Measurements from ENCODE around the gene AP1S1. TPM values are rescaled to one million over a fixed set of nuclear protein-coding genes. Genes with fewer than 3 reads are reported as not detected.

AP1S1 gene
- total and polyA plus RNA-seq, 2 of the 13 experiments (the other 11 are each of a cell fraction or from before 2014, with no cell fraction given), result 57.5 to 68.1 TPM

GRCh38 chr7:101165075-101165957 is 11.0 kb downstream of the AP1S1 start, which contains the start of gene VGF (continued):
- TF ChIP-seq ZBTB44 (CRISPR knock-in tag; IDR thresholded peaks at IDR 0.05) (peak; percentile 99), SAFB2 (CRISPR knock-in tag; IDR thresholded peaks at IDR 0.05; ENCODE audit: borderline replicate concordance, low read depth) (peak; percentile 94), CHD2 (IDR thresholded peaks at IDR 0.05; ENCODE audit: low read depth, low read length) (no peak), ZNF180 (CRISPR knock-in tag; IDR thresholded peaks at IDR 0.05; ENCODE audit: borderline replicate concordance, low read depth) (no peak; the same call in 1 of the 2 replicates), PATZ1 (CRISPR knock-in tag; IDR thresholded peaks at IDR 0.05) (peak; percentile 83), ATF2 (CRISPR knock-in tag; IDR thresholded peaks at IDR 0.05) (peak; percentile 97), ZNF660 (CRISPR knock-in tag; IDR thresholded peaks at IDR 0.05; ENCODE audit: borderline replicate concordance, low read depth) (peak; percentile 90; the same call in 1 of the 2 replicates), ZMYM4 (CRISPR knock-in tag; IDR thresholded peaks at IDR 0.05) (peak; percentile 95), ZFP82 (CRISPR knock-in tag; IDR thresholded peaks at IDR 0.05; ENCODE audit: borderline replicate concordance) (peak; percentile 90), NCOA5 (CRISPR knock-in tag; IDR thresholded peaks at IDR 0.05) (0 out of 2 replicates have a peak, but pooled peaks have one; percentile 69), ZNF616 (CRISPR knock-in tag; IDR thresholded peaks at IDR 0.05; ENCODE audit: low read depth) (peak; percentile 98), ARNT (IDR thresholded peaks at IDR 0.05) (no peak), DBP (CRISPR knock-in tag; IDR thresholded peaks at IDR 0.05; ENCODE audit: not compliant biosample characterization) (peak; percentile 99), MBNL3 (CRISPR knock-in tag; conservative IDR thresholded peaks at IDR 0.05) (no peak), SP140L (CRISPR knock-in tag; IDR thresholded peaks at IDR 0.05; ENCODE audit: borderline replicate concordance) (no peak), PRDM15 (CRISPR knock-in tag; IDR thresholded peaks at IDR 0.05) (peak; percentile 84), REPIN1 (CRISPR knock-in tag; IDR thresholded peaks at IDR 0.05; ENCODE audit: borderline replicate concordance, low read depth) (peak; percentile 94)

Measured in HepG2 (cell line).